Esophagus muscularis mucosa (tissue), 4 donors: ENCODE measurements around the gene HBS1L. TPM values are rescaled to one million over a fixed set of nuclear protein-coding genes. Genes with fewer than 3 reads are reported as not detected.

Experiments
- DNase-seq: peaks from one replicate; pipeline ENCODE4 v3.0.0-alpha.2; 2017; ENCODE audit errors: extremely low spot score
- H3K27ac ChIP-seq, 4 donors: fragments of 200-600 bp; sonication (generic); replicated peaks in 1 of 4; 1 replicate in 3 of 4; 2 replicates in 1 of 4; pipeline ENCODE4 v1.5.1; 2016 to 2019; ENCODE audit warnings: mild to moderate bottlenecking in 1 of 4
- H3K27me3 ChIP-seq, 4 donors: fragments of 200-600 bp; sonication (generic); one replicate each; pipeline versions ENCODE4 v1.5.1 to v1.6.0; 2016 to 2019
- H3K36me3 ChIP-seq, 4 donors: fragments of 200-600 bp; sonication (generic); one replicate each; pipeline ENCODE4 v1.5.1; 2016 to 2019
- H3K4me1 ChIP-seq, 4 donors: fragments of 200-600 bp; sonication (generic); one replicate each; pipeline ENCODE4 v1.5.1; 2016 to 2019
- H3K4me3 ChIP-seq, 4 donors: fragments of 200-600 bp; sonication (generic); 1 replicate in 2 of 4; 2 replicates in 2 of 4; pipeline ENCODE4 v1.5.1; 2016 to 2019; ENCODE audit warnings: mild to moderate bottlenecking in 4 of 4, moderate library complexity in 1 of 4
- H3K9me3 ChIP-seq, 4 donors: fragments of 200-600 bp; sonication (generic); 1 replicate in 3 of 4; 2 replicates in 1 of 4; pipeline ENCODE4 v1.5.1; 2016 to 2019
- EP300 ChIP-seq: sonication (generic); formaldehyde crosslinking; IDR thresholded peaks from one replicate; pipeline ENCODE4 v1.6.1; 2017; ENCODE audit warnings: antibody characterized with exemption
- POLR2A ChIP-seq: fragments of 450-650 bp; IDR thresholded peaks from one replicate; pipeline ENCODE4 v1.6.1; 2017; ENCODE audit warnings: antibody characterized with exemption, moderate library complexity, mild to moderate bottlenecking, low read depth
- POLR2AphosphoS5 ChIP-seq, 2 donors: sonication (generic); formaldehyde crosslinking; IDR thresholded peaks; one replicate each; pipeline ENCODE4 v1.6.1; 2017; ENCODE audit warnings: antibody characterized with exemption in 2 of 2
- WGBS: methylation state at CpG from one replicate; pipeline ENCODE4 v1.1.5; 2018; 5-methylcytosine and 5-hydroxymethylcytosine counted together
- intact Hi-C: fragments of 100-400 bp; cut with DNase I; formaldehyde crosslinking; loops from one replicate; pipeline ENCODE4 v1.15.1; 2023
- total RNA-seq, 4 donors: library from RNA; depleted of rRNA; stranded (reverse); fragments of >200 nt; gene quantifications; one replicate each; pipeline versions ENCODE4 v1.1.0 to v1.2.1, GENCODE V29; 2016
- TF ChIP-seq, protein P1 (sequence below), 3 experiments: fragments of 200-600 bp in 2 of 3; fragments of 450-650 bp in 1 of 3; sonication (generic) in 2 of 3; IDR thresholded peaks; one replicate each; pipeline ENCODE4 v1.5.1; 2017 to 2019; ENCODE audit warnings: antibody characterized with exemption in 3 of 3, mild to moderate bottlenecking in 2 of 3, moderate library complexity in 1 of 3

HBS1L gene
- total RNA-seq, 4 donors from 2014 or later: 52.0 to 81.4 (median 58.2) TPM

DNA sequence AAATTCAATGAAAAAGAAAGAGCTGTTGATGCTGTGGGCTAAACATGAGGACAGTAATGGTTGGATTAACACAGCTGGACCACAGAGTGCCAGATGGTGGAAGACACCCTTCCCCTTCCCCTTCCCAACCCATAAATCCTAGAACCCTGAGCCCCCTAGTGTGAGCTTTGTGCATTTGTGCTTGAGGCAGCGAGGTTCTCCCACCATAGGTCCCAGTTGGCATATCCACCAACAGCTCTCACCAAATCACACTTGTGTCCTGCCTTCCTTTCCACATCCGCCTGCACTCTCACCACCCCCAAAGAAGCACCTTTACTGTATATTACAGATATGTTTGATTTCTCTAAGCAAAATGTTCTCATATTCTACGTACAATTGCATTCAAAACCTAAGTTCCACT lies 32.8 kb upstream of the HBS1L start:
- intact Hi-C loops: no loop called here
- Histone ChIP-seq H3K4me3 (no peak overlapping the region), H3K27me3 (no peaks in the 10 kb centered on the region)

DNA sequence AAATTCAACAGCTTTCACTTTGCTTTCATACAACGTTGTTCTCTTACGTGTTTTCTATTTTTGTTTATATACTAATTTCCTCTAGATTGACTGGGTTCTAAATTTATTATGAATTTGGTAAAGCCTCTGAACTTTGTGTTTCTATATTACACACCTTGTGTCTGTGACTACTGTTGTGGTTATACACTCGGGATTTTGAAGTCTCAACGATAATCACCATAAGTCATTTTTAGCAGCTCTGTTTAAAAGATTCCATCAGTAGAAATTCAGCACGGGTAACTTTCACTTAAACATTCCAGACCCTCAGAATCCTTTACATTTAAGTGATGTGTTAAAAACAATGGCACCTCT lies 31.8 kb upstream of the HBS1L start:
- Histone ChIP-seq H3K36me3 (no peaks in the 10 kb centered on the region), H3K4me3 (no peak overlapping the region), H3K4me1 (no peaks in the 10 kb centered on the region), H3K27me3 (no peaks in the 10 kb centered on the region), H3K9me3 (peaks cover 0 to 15% (median 10%) of the 10 kb centered on the region in 4 donors), H3K27ac (no peak overlapping the region)
- TF ChIP-seq EP300: no peak
- TF ChIP-seq POLR2A: no peak
- TF ChIP-seq POLR2AphosphoS5 (IDR thresholded peaks at IDR 0.05): no peak
- TF ChIP-seq, protein P1, sequence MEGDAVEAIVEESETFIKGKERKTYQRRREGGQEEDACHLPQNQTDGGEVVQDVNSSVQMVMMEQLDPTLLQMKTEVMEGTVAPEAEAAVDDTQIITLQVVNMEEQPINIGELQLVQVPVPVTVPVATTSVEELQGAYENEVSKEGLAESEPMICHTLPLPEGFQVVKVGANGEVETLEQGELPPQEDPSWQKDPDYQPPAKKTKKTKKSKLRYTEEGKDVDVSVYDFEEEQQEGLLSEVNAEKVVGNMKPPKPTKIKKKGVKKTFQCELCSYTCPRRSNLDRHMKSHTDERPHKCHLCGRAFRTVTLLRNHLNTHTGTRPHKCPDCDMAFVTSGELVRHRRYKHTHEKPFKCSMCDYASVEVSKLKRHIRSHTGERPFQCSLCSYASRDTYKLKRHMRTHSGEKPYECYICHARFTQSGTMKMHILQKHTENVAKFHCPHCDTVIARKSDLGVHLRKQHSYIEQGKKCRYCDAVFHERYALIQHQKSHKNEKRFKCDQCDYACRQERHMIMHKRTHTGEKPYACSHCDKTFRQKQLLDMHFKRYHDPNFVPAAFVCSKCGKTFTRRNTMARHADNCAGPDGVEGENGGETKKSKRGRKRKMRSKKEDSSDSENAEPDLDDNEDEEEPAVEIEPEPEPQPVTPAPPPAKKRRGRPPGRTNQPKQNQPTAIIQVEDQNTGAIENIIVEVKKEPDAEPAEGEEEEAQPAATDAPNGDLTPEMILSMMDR (IDR thresholded peaks at IDR 0.05): no peak
- DNase-seq: no peak
- 27% methylated on average over 5 of the region's 5 CpGs for WGBS
- intact Hi-C loops: no loop called here

More for the DNA sequence above, 32.8 kb upstream of the HBS1L start:
- no peak overlapping the region for H3K27ac ChIP-seq
- no peak for DNase-seq
- TF ChIP-seq POLR2A (no peak), POLR2AphosphoS5 (IDR thresholded peaks at IDR 0.05) (no peak)
- TF ChIP-seq, protein P1 (IDR thresholded peaks at IDR 0.05): no peak
- H3K4me1 ChIP-seq: no peaks in the 10 kb centered on the region
- WGBS: 85% methylated on average over 3 of the region's 3 CpGs
- peaks cover 0 to 6% (median 2%) of the 10 kb centered on the region in 4 donors for H3K9me3 ChIP-seq
- no peaks in the 10 kb centered on the region for H3K36me3 ChIP-seq

DNA sequence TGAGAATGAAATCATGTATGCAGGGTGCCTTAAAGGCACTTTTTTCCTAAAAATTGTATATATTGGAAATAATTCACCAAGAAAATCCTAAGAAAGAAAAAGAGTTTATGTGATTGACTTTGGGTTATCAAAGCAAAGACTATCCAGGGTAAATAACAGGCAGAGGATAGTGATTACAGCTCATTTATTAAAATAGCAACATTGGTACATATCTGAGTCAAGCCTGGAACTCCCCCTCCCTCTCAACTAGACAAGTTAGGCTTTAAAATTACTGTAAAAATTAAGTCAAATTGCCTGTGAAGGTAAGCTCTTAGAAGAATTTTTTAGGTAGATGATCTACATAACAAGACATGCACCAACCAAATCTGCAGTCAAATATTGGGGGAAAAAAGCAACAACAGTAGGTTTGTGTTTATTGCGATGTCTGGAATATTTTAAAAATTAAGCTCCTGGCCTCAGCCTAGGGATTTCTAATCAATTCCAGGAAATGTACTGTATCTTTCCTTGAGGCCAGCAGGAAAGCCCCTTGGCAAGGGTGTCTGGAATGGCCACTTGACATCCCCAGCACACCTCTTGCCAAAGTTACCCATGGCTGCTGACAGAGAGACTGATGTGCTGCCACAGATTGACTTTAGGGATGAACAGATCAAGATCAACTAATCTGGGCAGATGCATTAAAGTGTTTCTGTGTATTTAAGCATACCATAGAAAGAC lies 31.2 kb upstream of the HBS1L start:
- H3K27me3 ChIP-seq: no peaks in the 10 kb centered on the region
- no peak overlapping the region for H3K4me3 ChIP-seq
- intact Hi-C loops: no loop called here
- H3K36me3 ChIP-seq: no peaks in the 10 kb centered on the region
- no peaks in the 10 kb centered on the region for H3K4me1 ChIP-seq
- H3K27ac ChIP-seq: no peak overlapping the region
- DNase-seq: no peak
- TF ChIP-seq POLR2AphosphoS5 (IDR thresholded peaks at IDR 0.05): no peak
- TF ChIP-seq POLR2A: no peak
- TF ChIP-seq, protein P1 (IDR thresholded peaks at IDR 0.05): no peak
- no peak for TF ChIP-seq EP300
- peaks cover 0 to 17% (median 10%) of the 10 kb centered on the region in 4 donors for H3K9me3 ChIP-seq
- WGBS: 83% methylated on average over 1 of the region's 1 CpG

DNA sequence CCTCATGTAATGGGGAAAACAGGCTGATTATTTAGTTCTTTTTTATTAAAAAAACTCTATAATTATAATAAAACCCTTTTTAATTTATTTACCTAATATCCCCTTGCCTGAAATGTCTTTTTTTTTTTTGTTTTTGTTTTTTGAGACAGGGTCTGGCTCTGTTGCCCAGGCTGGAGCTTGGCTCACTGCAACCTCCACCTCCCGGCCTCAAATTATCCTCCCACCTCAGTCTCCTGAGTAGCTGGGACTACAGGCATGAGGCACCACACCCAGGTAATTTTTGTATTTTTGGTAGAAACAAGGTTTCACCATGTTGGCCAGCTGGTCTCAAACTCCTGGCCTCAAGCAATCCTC lies 30.3 kb upstream of the HBS1L start:
- no peaks in the 10 kb centered on the region for H3K36me3 ChIP-seq
- H3K4me1 ChIP-seq: no peaks in the 10 kb centered on the region
- no peak for DNase-seq
- 92% methylated on average over 1 of the region's 1 CpG for WGBS
- intact Hi-C loops: no loop called here
- H3K9me3 ChIP-seq: peaks cover 0 to 17% (median 10%) of the 10 kb centered on the region in 4 donors
- H3K27ac ChIP-seq: no peak overlapping the region
- no peaks in the 10 kb centered on the region for H3K27me3 ChIP-seq
- TF ChIP-seq POLR2AphosphoS5 (IDR thresholded peaks at IDR 0.05) (no peak), EP300 (no peak), POLR2A (no peak)
- TF ChIP-seq, protein P1 (IDR thresholded peaks at IDR 0.05): no peak
- no peak overlapping the region for H3K4me3 ChIP-seq
